Measurements from ENCODE around the gene CBR4.

- TF ChIP-seq CTCF (conservative IDR thresholded peaks at IDR 0.05; ENCODE audit: low read length) = no peak
- no peak for TF ChIP-seq EZH2phosphoT487 (IDR thresholded peaks at IDR 0.05; ENCODE audit: borderline replicate concordance, low read depth, low read length)
These were observed 10.2 kb downstream of the CBR4 start for GRCh38 chr4:168999809-169000208.
